AG09319 (cell line): ENCODE data around the gene BTNL3.

ENCODE experiments used
- DNase-seq: peaks from one replicate; pipeline ENCODE4 v3.0.0-alpha.2; 2010; ENCODE audit warnings: low read depth; ENCODE audit errors: extremely low read depth
- CTCF ChIP-seq: IDR thresholded peaks from 2 replicates; pipeline ENCODE4 v1.5.1; 2011; ENCODE audit warnings: low read depth, mild to moderate bottlenecking, inconsistent platforms, low read length, moderate library complexity

The BTNL3 gene

GRCh38 chr5:180988592-180988991 is at the start of gene BTNL3:
Gene BTNL3 (plus strand): TSS chr5:180988846. CDS start chr5:180989029, 183 bp downstream.
- no peak for DNase-seq
- no peak for TF ChIP-seq CTCF

- no peak for TF ChIP-seq CTCF
- DNase-seq: no peak
These were observed 38.2 kb upstream of the BTNL3 start for GRCh38 chr5:180950291-180950949.

GRCh38 chr5:180959661-180960060 is 29.0 kb upstream of the BTNL3 start:
- no peak for DNase-seq
- no peak for TF ChIP-seq CTCF

- no peak for DNase-seq
- TF ChIP-seq CTCF: no peak
These were observed 28.4 kb upstream of the BTNL3 start for GRCh38 chr5:180960209-180960608.

- DNase-seq: no peak
- TF ChIP-seq CTCF: no peak
These were observed 19.2 kb upstream of the BTNL3 start for GRCh38 chr5:180969406-180969805.

- no peak for TF ChIP-seq CTCF
- DNase-seq: no peak
These were observed 18.3 kb upstream of the BTNL3 start for GRCh38 chr5:180970336-180970735.

- DNase-seq: no peak
- no peak for TF ChIP-seq CTCF
These were observed 17.8 kb upstream of the BTNL3 start for GRCh38 chr5:180970875-180971274.
